Prostate gland (tissue), 1 donor: Measurements from ENCODE around the gene ARPC1A.

Experiments
- POLR2A ChIP-seq: fragments of 450-650 bp; IDR thresholded peaks from one replicate; pipeline ENCODE4 v1.6.1; 2016; ENCODE audit warnings: antibody characterized with exemption, mild to moderate bottlenecking
- POLR2AphosphoS5 ChIP-seq: sonication (generic); formaldehyde crosslinking; IDR thresholded peaks from one replicate; pipeline ENCODE4 v1.6.1; 2017; ENCODE audit warnings: antibody characterized with exemption

GRCh38 chr7:99404235-99404976 lies 78.7 kb downstream of the ARPC1A start:
- TF ChIP-seq POLR2A (no peak), POLR2AphosphoS5 (no peak)
